ENCODE measurements around the gene RHBDL1.

Gene RHBDL1

GRCh38 chr16:674968-675883 is at the start of gene RHBDL1 (continued):
- TF ChIP-seq, protein P1, sequence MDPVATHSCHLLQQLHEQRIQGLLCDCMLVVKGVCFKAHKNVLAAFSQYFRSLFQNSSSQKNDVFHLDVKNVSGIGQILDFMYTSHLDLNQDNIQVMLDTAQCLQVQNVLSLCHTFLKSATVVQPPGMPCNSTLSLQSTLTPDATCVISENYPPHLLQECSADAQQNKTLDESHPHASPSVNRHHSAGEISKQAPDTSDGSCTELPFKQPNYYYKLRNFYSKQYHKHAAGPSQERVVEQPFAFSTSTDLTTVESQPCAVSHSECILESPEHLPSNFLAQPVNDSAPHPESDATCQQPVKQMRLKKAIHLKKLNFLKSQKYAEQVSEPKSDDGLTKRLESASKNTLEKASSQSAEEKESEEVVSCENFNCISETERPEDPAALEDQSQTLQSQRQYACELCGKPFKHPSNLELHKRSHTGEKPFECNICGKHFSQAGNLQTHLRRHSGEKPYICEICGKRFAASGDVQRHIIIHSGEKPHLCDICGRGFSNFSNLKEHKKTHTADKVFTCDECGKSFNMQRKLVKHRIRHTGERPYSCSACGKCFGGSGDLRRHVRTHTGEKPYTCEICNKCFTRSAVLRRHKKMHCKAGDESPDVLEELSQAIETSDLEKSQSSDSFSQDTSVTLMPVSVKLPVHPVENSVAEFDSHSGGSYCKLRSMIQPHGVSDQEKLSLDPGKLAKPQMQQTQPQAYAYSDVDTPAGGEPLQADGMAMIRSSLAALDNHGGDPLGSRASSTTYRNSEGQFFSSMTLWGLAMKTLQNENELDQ (tag by site-specific recombination; IDR thresholded peaks at IDR 0.05; ENCODE audit: low read depth), result no peak
- TF ChIP-seq SP7 (tag by site-specific recombination; IDR thresholded peaks at IDR 0.05), result no peak
- no peak for TF ChIP-seq ZNF239 (tag by site-specific recombination; IDR thresholded peaks at IDR 0.05)
- no peak for TF ChIP-seq ZNF621 (tag by site-specific recombination; IDR thresholded peaks at IDR 0.05)
- TF ChIP-seq KLF8 (tag by site-specific recombination; IDR thresholded peaks at IDR 0.05), result peak; percentile 41; the same call in 1 of the 2 replicates
- TF ChIP-seq ZNF24 (tag by site-specific recombination; IDR thresholded peaks at IDR 0.05), result no peak
- TF ChIP-seq PBX3 (CRISPR knock-in tag; IDR thresholded peaks at IDR 0.05), result peak; percentile 22; the same call in 1 of the 2 replicates
- TF ChIP-seq, protein P2, sequence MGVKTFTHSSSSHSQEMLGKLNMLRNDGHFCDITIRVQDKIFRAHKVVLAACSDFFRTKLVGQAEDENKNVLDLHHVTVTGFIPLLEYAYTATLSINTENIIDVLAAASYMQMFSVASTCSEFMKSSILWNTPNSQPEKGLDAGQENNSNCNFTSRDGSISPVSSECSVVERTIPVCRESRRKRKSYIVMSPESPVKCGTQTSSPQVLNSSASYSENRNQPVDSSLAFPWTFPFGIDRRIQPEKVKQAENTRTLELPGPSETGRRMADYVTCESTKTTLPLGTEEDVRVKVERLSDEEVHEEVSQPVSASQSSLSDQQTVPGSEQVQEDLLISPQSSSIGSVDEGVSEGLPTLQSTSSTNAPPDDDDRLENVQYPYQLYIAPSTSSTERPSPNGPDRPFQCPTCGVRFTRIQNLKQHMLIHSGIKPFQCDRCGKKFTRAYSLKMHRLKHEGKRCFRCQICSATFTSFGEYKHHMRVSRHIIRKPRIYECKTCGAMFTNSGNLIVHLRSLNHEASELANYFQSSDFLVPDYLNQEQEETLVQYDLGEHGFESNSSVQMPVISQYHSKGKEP (tag by site-specific recombination; IDR thresholded peaks at IDR 0.05), result no peak
- no peak for TF ChIP-seq ZNF701 (tag by site-specific recombination; IDR thresholded peaks at IDR 0.05)
- TF ChIP-seq SALL2 (tag by site-specific recombination; IDR thresholded peaks at IDR 0.05; ENCODE audit: borderline replicate concordance), result no peak

DNA sequence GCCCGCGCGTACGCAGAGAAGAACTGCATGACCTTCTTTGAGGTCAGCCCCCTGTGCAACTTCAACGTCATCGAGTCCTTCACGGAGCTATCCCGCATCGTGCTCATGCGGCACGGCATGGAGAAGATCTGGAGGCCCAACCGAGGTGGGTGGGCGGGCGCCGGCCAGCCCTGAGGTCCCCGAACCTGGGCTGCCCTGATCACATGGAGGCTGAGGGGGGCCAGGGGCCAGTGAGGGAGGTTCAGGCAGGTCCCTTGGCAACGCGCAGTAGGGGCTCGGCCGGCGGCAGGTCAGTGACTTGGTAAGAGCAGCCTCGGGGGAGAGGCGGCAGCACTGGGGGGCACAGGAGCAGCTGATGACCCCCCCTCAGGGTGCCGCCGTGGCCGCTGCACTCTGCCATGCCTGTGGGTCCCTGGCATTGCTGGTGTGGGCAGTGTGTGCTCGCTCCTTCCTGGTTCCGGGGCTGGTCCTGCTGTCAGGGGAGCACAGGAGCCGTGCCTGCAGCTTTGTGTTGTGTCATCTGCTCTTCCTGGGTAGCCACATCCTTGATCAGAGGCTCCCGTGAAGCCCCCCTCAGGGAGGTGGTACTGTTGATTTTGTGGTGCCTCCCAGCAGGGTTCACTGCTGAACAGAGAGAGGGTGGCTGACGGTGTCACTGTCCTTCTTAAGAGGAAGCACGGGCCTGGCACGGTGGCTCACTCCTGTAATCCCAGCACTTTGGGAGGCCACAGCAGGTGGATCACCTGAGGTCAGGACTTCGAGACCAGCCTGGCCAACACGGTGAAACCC is 49.3 kb upstream of the RHBDL1 start:
- peak; percentile 39; the same call in 1 of the 2 replicates for TF ChIP-seq GLIS1 (tag by site-specific recombination; IDR thresholded peaks at IDR 0.05)
- TF ChIP-seq ZIC2 (tag by site-specific recombination; IDR thresholded peaks at IDR 0.05), result peak; percentile 70
- peak; percentile 14; the same call in 1 of the 2 replicates for TF ChIP-seq GLIS2 (tag by site-specific recombination; IDR thresholded peaks at IDR 0.05)
- TF ChIP-seq MYNN (tag by site-specific recombination; IDR thresholded peaks at IDR 0.05; ENCODE audit: borderline replicate concordance), result no peak
- no peak for TF ChIP-seq ZNF16 (tag by site-specific recombination; IDR thresholded peaks at IDR 0.05; ENCODE audit: low read depth)
- no peak for TF ChIP-seq SETDB1 (IDR thresholded peaks at IDR 0.05; ENCODE audit: insufficient read length, low read length)
- peak; percentile 36; the same call in 1 of the 2 replicates for TF ChIP-seq ZNF548 (tag by site-specific recombination; IDR thresholded peaks at IDR 0.05)
- TF ChIP-seq SP7 (tag by site-specific recombination; IDR thresholded peaks at IDR 0.05), result no peak
- TF ChIP-seq ZNF670 (tag by site-specific recombination; IDR thresholded peaks at IDR 0.05; ENCODE audit: low read depth), result no peak

More for the DNA sequence above, 49.3 kb upstream of the RHBDL1 start:
- no peak overlapping the region for H3K4me3 ChIP-seq (ENCODE audit: low read depth, low read length)
- no peak overlapping the region for H3K27ac ChIP-seq (ENCODE audit: extremely low read depth, low read depth, low read length)
- ChIA-PET CTCF (no interaction called here), POLR2A (no interaction called here)
- H3K4me1 ChIP-seq (ENCODE audit: control insufficient read depth, insufficient read depth, low read length), result peaks cover under 1% of the 10 kb centered on the region; the same call in 1 of the 2 replicates
- H3K9me3 ChIP-seq (ENCODE audit: control insufficient read depth, insufficient read depth, low read depth, low read length), result no peaks in the 10 kb centered on the region
- H3K36me3 ChIP-seq (ENCODE audit: control insufficient read depth in 2 of 2, insufficient read depth in 1 of 2, low read length in 2 of 2), result no peaks in the 10 kb centered on the region
